Measurements from ENCODE around the gene BAZ1B. TPM values are rescaled to one million over a fixed set of nuclear protein-coding genes. Genes with fewer than 3 reads are reported as not detected.
"Not testable (repeated sequence)": the region's sequence is repeated elsewhere in the genome, so short reads cannot be mapped to it uniquely, and the experiment has no call there.

Gene BAZ1B
- total RNA-seq, 1 donor from 2014 or later: 103 TPM

- intact Hi-C loops (cut with micrococcal nuclease): no loop called here
Observed at GRCh38 chr7:73429215-73429614, 92.9 kb downstream of the BAZ1B start.

DNA sequence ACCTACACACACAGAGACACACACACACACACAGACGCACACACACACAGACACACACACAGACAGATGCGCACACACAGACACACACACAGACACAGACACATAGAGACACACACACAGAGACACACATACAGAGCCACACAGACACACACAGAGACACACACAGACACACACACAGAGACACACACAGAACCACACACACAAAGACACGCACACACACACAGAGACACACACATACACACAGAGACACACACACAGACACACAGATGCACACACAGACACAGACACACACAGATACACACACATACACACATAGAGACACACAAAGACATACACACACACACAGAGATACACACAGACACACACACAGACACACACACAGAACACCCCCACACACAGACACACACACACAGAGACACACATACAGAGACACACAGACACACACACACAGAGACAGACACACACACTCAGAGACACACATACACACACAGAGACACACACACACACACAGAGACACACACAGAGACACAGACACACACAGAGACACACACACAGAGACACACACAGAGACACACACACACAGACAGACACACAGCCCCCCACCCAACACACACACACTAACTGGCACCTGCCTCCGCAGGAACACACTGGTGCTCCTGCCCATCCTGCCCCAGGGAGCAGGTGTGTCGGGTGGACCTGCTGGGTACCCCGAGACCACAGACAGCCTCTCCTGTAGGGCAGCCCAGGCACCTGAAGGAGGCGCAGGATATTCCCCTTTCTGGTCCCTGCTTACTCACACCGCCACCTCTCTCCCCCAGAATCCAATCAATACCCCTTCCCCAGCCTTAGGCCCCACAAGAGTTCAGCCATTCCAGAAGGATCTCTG is 93.9 kb downstream of the BAZ1B start:
- intact Hi-C loops (cut with micrococcal nuclease): no loop called here

- intact Hi-C loops (cut with micrococcal nuclease): no loop called here
Observed at GRCh38 chr7:73426016-73426415, 96.1 kb downstream of the BAZ1B start.

DNA sequence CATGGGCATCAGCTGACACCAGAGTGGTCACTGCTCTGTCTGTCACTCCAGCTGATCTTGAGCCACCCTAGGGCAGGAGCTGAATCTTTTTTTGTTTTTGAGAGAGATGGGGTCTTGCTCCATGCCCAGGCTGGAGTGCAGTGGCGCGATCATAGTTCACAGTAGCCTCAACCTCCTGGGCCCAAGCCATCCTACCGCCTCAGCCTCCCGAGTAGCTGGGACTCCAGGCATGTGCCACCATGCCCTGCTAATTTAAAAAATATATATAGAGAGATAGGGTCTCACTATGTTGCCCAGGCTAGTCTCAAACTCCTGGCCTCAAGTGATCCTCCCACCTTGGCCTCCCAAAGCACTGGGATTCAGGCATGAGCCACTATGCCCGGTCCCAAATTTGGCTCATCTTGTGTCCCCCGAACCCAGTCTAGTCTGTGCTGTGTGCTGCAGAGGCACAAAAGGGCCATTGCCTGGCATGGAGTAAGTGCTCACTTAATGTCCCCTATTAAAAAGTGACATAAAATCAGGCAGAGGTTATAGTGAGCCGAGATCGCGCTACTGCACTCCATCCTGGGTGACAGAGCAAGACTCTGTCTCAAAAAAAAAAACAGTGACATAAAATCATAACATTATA is 96.6 kb downstream of the BAZ1B start:
- intact Hi-C loops (cut with micrococcal nuclease): no loop called here

DNA sequence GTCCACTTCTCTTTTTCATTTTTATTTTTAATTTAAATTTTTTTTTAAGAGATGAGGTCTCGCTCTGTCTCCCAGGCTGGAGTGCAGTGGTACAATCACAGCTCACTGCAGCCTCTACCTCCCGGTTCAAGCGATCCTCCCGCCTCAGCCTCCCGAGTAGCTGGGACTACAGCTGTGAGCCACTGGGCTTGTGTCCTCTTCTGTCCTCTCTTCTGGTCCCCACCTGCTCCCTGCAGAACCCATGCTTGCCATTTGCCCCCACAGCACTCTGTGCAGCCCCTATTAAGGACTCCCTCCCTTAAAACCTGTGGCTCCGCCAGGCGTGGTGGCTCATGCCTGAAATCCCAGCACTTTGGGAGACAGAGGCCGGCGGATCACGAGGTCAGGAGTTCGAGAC is 97.6 kb downstream of the BAZ1B start:
- intact Hi-C loops (cut with micrococcal nuclease): no loop called here

GRCh38 chr7:73423519-73424488 is 98.3 kb downstream of the BAZ1B start:
- intact Hi-C loops (cut with micrococcal nuclease): no loop called here

DNA sequence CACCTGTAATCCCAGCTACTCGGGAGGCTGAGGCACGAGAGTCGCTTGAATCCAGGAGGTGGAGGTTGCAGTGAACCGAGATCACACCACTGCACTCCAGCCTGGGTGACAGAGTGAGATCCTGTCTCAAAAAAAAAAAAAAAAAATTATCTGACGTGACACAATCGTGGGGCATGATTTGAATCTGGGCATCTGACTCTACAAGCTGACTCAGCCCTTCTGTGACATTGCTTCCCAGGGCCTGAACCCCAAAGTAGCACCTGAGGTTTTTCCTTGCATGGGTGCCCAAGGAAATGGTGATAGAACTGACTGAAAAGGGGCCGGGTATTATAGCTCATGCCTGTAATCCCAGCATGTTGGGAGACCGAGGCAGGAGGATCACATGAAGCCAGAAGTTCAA is 101.5 kb downstream of the BAZ1B start:
- intact Hi-C loops (cut with micrococcal nuclease): not testable (repeated sequence)

DNA sequence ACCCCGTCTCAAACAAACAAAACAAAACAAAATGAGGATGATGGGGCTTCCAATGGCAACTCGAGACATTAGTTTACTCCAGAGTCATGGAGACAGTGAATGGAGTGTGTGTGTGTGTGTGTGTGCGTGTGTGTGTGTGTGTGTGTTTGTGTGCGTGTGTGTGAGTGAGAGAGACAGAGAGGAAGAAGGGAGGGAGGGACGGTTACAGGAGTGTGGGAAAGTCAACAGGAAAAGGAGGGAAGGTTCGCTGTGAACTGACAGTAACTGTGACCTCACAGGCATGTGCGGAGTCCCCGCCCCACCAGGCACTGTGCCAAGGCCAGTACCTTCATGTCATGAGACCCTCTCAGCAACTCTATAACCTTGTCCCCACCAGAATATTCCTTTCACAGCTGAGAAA is 102.1 kb downstream of the BAZ1B start:
- intact Hi-C loops (cut with micrococcal nuclease): not testable (repeated sequence)

- intact Hi-C loops (cut with micrococcal nuclease): no loop called here
Observed at GRCh38 chr7:73418113-73418703, 103.9 kb downstream of the BAZ1B start.

- intact Hi-C loops (cut with micrococcal nuclease): not testable (repeated sequence)
Observed at GRCh38 chr7:73410541-73411131, 111.5 kb downstream of the BAZ1B start.

DNA sequence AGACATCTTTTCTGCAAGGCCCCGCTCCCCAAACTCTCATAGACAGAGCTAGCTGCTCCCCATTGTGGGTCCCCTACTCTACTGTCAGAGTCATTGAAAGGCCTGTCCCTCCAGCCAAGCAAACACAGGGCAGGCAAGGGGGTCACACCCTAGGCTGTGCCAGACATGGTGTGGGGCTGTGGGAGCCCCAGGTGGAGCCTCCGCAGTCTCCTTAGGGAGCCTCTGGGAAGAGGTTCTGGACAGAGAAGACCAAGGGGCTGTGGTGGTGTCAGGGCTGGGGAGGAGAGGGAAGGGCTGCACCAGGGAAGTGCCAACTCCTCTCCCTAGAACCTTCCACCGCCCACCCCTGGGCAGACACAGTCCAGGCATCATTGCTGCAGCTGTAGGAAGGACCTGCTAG is 117.2 kb downstream of the BAZ1B start:
- intact Hi-C loops (cut with micrococcal nuclease): not testable (repeated sequence)

DNA sequence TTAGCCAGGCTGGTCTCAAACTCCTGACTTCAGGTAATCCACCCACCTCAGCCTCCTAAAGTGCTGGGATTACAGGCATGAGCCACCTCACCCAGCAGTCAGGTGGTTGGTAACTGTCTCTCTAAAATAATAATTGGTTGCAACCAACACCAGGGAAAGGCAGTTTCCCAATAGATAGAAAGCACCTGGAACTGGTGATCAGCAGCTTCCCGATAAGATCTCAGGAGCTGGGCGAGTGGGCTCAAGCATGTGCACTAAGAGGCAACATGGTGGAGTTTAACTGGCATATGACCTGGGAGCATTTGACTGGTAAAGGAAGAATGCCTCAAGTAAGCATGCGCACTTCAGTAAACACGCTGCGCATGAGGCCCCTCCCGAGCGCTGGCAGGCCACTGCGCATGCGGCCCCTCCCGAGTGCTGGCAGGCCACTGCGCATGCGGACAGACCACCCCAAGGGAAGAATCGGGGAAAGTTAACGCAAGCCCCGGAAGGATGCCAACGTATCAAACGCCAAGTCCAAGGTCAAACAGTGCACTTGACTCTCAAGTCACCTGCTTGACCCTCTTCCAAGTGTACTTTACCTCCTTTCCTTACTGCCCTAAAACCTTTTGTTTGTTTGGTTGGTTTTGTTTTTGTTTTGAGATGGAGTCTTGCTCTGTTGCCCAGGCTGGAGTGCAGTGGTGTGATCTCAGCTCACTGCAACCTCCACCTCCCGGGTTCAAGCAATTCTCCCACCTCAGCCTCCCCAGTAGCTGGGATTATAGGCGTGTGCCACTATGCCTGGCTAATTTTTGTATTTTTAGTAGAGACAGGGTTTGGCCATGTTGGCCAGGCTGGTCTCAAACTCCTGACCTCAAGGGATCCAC is 122.7 kb downstream of the BAZ1B start:
- intact Hi-C loops (cut with micrococcal nuclease): not testable (repeated sequence)

GRCh38 chr7:73397521-73398281 is 124.4 kb downstream of the BAZ1B start:
- intact Hi-C loops (cut with micrococcal nuclease): no loop called here

- intact Hi-C loops (cut with micrococcal nuclease): no loop called here
Observed at GRCh38 chr7:73395538-73396503, 126.3 kb downstream of the BAZ1B start.

GRCh38 chr7:73394422-73394821 is 127.7 kb downstream of the BAZ1B start:
- intact Hi-C loops (cut with micrococcal nuclease): no loop called here

DNA sequence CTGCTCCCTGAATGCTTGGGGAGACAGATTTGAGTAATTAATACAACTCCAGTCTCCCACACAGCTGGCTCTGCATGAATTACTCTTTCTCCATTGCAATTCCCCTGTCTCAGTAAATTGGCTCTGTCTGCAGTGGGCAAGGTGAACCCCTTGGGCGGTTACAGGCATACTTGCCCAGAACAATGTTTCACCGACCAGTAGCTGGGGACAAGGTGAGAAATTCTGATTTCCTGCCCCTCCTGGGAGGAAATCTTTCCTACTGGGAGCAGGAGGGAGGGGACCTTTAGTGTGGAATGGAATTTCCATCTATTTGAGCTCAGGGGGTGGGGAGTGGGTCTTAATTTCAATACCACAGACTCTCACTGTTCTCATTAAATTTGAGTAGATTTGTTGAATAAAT is 130.7 kb downstream of the BAZ1B start:
- intact Hi-C loops (cut with micrococcal nuclease): no loop called here
